Measurements from ENCODE around the gene SEC31A. TPM values are rescaled to one million over a fixed set of nuclear protein-coding genes. Genes with fewer than 3 reads are reported as not detected.

SEC31A gene
- total RNA-seq, 1 donor from 2014 or later, result 246 TPM

DNA sequence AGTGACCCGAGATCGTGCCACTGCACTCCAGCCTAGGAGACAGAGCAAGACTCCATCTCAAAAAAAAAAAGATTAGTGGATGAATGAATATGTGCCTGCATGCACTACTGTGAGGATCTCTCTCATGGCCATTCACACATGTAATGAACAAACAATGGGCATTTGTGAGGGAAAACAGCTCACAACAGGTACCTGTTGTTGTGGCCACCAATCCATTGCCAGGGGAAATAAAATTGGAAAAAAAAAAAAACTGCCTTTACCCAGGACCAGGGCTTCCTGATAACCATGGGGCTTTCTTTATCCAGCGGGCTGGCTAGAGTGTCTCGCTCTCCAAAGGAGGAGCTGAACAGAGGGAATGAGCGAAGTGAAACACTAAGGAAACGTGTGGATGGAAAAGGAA, 99.8 kb downstream of the SEC31A start:
- no peak for DNase-seq

DNA sequence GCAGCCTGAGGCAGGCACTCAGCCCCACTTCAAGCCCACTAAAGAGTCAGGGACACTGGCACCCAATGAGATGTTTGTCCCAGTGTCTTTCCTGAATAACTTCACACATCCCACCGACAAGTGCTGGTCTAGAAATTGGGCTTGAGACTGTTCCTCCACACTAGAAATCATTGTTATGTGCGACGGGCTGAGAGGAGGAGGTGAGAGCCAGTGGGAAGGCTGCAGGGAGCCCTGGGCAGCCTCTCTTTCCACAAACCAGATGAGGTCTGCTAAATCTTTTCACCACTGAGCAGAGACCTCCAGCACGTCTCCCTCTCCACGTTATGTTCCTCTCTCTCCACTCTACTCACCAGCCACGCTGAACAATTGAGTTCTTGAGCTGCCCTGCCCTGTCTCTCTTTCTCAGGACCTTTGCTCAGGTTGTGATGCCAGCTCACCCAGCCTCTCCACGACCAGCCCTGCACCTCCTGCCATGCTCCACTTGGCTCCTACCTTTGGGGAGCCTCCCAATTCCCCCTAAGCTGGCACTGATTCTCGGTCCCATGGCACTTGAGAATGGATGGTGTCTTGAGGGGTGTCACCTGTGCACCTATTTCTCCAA, 100.8 kb downstream of the SEC31A start:
- no peak for DNase-seq

DNA sequence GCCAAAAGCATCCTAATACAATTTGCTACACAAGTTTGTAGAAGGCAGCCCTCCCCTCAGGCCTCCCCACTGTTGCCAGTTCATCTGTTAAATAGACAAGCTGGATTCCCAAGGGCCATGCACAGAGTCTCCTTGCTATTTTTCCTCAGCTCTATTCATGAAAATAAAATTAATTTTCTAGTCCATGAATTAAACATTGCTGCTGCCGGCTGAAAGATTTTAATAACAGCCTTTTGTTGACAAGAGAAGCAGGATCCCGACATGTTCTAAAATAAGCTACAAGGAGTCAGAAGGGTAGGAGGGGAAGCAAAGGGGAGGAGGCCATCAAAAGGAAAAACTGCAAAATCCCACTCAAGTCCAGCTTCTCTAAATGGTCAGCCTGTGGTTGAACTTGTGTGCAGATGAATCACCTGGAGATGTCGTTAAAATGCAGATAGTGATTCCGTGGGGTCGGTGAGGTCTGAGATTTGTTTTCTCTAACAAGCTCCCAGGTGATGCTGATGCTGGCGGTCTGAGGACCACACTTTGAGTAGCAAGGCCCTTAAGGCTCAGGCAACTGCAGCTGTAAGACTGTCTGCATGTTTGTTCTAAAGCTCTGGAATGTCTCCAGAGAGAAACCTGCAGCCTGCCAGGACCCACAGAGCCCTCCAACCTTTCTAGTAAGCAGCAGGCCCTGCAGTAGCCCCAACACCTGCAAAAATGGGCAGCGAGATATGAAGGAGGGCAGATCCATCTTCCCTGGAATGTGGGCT, 101.8 kb downstream of the SEC31A start:
- DNase-seq, result no peak

DNA sequence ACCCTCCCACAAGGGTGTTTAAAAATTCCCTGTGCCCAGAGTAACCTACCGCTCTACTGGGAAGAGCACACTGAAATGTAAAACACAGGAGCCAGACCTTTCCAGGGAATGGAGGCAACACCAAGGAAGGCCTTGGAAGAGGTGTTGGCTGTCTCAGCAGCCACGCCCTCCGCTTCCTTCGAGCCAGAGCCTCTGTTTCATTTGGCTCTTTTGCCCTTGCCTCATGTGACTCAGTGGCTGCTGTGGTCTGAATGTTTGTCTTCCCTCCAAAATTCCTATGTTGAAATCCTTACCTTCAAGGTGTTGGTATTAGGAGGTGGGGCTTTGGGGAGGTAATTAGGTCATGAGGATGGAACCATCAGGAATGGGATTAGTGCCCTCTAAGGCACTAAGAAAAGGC, 103.6 kb downstream of the SEC31A start:
- peak; percentile 25 for DNase-seq

DNA sequence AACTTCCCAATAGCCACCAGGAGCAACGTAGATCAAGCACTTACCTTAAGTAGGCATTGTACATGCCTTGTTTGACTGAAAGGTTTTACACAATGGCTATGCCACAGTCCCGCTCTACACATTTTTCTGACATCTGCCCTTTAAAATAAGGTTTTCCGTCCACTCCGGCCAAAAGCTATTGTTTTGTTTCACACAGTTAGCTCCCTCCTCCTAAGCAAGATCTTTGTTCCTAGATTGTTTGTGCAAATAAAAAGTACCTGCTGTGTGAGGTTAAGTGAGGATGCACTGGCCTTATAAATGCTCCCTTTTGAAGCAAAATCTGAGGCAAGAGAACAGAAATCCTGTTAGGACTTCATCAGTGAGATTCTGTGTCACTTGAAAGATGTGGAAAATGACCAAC, 104.1 kb downstream of the SEC31A start:
- DNase-seq, result peak; percentile 83

DNA sequence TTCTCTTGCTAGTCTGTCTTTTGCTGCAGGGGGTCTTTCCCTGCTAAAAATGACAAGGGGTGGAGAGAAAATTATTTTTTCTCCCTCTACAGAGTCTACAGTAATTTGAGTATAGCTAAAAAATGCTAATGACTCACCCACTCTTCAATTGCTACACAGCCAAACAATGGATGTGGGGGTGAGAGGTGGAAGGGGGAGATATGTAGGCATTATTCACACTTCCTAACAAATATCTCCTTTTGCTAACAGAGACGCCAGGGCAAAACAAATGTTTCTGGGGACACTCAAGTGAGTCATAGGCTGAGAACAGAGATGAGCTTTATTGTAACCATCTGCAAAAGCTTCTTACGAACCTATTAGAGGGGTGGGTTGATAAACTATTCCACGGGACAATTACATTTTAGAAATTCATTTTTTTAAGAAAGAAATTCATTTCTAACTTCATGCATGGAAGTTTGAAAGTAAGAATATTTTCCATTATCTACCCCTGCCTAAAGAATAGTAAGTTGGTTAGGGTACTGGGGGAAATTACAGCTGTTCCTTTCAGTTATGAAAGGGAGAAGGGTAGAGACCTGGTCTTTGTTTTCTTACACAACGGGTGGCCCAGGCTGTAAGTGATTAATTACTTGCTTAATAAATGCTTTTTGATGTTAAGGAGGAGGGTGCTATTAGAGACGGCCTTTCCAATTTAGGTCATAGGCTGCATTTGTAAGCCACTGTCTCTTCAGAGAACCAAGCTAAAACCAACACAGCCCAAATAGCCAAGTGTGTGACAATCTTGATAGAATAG, 105.1 kb downstream of the SEC31A start:
- DNase-seq, result peak; percentile 97

DNA sequence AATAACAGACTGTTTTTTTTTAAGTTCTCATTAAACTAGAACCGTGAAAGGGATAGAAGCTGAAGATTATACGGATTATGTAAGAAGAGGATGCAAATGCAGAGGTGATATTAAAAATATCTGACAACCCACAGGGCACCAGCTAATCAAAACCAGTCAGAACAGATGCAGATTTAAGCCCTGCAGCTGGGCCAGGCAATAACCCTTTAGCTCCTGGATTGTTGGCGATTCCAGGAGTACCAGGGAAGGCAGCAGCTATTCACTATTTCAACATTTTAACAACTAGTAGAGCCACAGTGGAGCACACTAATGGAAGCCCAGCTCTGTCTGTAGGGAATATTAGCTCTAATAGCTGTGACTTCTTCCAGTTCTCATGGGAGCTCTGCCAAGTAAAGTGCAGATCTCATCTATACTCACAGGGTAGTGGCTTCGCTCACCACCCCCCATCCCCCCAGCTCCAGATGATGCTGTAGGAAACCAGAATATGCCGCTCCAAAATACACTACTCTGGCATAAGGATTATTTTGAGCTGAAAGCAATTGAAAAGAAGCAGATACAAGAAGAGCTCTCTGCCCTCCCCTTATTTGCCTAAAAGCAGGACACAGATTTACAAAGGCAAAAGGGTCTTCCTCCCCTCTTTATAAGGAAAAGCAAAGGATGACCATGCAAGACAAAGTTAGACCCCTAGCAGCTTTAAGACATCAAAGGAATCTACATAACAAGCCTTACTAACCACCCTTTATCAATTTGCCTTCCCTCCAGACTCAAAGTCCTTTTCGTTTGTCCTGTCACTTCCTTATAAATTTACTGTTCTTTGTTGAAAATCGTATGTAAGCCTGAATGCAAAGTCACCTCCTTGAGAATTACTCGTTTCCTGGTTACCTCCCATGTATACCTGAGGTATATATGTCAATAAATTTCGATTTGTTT, 106.0 kb downstream of the SEC31A start:
- peak; percentile 78 for DNase-seq

DNA sequence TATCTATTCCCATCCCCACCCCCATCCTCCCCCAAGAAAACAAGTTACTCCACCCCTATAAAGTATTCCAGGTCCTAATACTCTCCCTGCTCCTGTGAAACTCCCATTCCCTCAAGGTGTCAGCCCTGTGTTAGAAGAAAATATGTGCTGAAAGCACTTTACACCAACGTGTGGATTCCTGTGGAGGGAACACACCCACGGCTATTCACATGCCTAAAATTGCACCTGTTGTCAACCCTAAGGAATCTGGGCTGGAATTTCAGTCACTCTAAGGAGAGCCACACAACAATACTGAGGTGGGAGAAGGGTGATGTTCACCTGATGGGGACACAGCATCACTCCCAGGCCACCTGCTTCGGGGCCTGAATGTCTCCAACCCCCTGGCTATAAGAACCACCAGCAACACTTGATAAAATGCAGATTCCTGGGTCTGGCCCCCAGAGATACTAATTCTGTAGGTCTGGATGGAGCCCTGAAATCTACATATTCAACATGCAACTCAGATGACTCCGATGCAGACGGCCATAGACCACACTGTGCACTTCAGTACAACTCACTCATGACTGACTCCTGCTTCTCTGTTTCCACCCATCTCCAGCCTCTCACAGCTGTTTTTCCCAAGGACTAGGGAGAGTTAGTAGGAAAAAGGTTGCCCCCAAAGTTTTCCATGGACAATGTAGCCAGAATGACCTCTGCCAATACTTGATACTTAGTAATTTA, 108.2 kb downstream of the SEC31A start:
- DNase-seq, result no peak

DNA sequence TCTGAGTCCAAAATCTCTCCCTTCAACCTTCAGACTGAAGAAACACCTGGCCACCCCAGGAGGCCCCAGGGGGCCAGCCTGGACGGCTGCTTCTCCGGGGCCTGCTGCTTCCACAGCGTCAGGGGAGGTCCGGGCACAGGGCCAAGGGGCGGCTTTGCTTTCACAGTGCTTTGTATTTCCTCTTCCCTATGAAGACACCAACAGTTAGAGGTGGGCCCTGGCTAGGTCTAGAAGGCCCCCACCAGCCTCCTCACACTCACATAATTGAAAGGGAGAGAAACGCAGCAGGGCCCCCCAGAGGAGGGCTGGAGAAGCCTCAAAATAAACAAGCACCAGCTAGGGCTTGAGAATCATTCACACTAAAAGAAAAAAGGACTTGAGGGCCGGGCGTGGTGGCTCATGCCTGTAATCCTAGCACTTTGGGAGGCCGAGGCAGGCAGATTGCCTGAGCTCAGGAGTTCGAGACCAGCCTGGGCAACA, 110.2 kb downstream of the SEC31A start:
- peak; percentile 89 for DNase-seq

DNA sequence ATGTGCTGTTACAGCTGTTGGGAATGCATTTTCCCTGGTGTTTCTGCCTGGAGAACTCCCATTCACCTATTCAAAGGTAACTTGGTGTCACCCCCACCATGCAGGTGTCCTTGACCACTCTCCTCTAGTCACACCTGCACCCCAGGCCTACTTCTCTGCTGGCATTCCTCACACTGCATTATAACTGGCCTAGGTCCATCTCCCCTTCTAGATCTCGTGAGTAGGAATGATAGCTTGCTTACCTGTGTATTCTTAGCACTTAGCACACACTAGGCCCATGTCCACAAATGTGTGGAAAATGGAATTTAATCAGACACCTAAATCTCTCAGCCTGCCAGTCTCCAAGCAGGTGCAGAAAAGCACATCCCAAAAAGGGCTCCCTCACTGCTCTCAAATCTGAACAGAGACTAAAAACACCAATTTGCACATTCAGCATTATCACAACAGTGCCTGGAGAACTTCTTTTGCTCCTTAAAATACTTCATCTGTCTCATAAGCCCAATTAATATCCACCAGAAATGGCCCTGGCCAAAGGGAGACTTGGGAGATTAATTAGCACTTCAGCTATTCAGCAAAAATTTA, 110.7 kb downstream of the SEC31A start:
- DNase-seq, result no peak

DNA sequence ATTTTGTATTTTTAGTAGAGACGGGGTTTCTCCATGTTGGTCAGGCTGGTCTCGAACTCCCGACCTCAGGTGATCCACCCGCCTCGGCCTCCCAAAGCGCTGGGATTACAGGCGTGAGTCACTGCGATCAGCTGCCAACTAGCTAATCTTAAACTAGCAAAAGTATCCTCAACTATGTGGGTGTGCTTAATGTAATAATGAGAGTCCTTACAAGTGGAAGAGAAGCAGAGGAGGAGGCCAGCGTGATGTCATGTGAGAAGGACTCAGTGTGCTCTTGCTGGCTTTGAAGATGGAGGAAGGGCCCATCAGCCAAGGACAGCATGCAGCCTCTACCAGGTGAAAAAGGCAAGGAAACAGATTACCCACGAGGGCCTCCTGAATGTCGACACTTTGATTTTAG, 111.9 kb downstream of the SEC31A start:
- no peak for DNase-seq

DNA sequence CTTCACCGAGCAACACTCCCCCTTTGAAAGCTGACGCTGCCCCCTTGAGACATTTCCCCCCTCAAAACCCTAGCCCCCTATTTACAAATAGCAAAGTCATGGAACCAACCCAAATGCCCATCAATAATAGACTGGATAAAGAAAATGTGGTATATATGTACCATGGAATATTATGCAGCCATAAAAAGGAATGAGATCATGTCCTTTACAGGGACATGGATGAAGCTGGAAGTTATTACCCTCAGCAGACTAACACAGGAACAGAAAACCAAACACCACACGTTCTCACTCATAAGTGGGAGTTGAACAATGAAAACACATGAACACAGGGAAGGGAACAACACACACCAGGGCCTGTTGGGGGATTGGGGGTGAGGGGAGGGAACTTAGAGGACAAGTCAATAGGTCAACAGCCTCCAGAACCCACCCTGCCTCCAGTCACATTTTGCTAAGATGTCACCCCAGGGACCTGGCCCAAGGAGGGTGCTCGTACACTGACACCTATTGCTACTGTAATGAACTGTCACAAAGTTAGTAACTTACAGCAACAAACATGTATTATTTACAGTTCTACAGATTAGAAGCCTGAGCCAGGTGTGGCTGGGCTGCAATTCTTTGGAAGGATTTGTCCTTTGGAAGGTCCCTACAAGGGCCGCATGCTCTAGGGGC, 113.0 kb downstream of the SEC31A start:
- DNase-seq, result no peak

DNA sequence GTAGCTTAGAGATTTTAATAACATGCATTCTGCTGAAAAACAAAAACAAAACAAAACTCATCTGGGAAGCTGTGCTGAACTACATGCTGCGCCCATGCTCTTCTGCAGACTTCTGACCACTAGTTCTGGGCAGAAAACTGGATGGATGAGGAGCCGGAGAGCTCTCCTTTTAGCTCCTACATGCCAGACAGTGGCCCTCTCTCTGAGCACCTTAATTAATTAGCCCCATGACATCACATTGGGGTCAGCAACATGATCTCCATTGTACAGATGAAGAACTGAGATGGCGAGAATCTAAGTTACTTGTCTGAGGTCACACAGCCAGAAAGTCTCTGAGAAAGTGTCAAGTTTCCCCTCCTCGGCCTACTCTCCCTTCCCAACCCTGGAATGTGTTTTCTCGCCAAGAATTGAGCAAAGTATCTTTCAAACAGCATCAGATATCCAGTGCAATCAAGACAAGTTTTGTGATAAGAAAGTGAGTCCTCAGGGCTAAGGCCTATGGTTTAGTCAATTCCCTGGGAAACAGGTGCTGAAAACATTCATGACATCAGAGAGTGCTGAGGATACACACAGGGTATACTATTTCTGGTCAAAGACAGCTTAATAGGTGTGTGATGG, 113.9 kb downstream of the SEC31A start:
- DNase-seq, result no peak

DNA sequence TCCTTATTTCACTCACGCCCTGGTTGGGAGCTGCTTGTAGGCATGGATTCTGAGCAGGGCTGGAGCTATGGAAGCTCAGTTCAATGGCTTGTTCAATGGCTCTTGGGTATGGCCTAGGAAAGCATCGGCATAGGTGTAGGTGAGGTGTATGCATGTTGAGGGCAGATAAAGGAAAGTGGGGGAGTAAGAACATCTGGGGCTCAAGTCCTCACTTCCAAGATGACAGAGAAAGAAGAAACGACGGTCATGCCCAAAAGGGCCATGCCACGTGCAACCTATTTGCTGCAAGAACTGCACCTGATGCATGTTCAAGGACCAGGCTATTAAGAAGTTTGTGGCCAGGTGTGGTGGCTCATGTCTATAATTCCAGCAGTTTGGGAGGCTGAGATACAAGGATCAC, 115.7 kb downstream of the SEC31A start:
- DNase-seq, result no peak

DNA sequence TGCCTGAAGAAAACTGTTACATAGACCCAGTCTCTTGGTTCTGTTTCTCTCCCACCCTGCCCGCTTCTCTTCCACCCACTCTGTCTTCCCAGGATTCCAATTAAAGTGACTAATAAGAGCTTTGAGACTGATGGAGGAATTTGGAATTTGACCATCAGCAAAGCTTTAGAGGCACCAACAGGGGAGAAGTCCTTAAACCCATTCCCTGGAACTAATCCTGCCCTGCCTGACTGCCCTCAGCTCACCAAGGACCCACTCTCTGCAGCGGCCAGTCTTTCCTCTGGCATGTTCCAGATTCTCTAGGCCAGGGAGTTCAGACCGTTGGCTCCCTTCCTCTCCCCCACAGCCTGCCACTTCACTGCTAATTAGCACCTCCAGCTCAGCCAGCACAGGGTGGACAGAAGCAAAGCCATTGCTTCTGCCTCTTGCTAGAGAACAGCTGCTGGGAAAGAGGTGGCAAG, 116.2 kb downstream of the SEC31A start:
- no peak for DNase-seq

DNA sequence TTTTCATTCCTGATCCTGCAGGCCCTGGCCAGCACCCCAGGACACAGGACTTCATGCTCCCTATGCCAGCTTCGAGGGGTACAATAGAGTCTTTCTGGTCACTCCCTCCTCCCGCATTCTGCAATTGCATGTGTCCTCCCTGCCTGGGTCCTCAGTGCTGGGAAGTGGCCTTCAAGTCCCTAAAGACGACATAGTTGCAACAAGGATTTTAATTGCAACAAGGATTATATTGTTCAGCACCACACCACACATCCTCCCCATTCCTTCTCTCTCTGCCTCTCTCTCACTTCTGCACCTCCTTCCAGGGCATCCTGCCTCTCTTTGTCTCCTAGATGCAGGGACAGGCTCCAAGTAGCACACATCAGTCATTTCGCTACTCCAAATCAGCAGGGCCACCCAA, 117.9 kb downstream of the SEC31A start:
- DNase-seq, result no peak

DNA sequence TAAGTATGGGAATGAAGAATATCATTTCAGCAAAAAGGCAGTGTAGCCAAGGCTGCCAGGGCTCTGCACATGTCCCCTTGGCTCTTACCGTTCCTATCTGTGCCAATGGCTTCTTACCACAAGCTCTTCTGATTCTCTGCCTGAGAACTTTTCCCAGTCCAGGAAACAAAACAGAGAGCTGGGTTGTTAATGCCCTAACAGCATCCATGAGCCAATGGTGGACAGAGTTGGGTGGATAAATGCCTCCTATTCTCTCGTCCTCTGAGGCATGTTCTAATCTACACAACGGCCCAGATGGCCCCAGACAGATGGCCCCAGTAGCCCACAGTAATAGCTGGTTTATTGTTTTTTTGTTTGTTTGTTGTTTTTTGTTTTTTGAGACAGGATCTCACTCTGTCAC, 120.3 kb downstream of the SEC31A start:
- no peak for DNase-seq

Measured in dermis blood vessel endothelial cell (primary cell).